ENCODE results near the gene ACOXL. TPM values are rescaled to one million over a fixed set of nuclear protein-coding genes. Genes with fewer than 3 reads are reported as not detected.

The ACOXL gene
- total RNA-seq, 4 donors from 2014 or later = not detected

- no peaks in the 10 kb centered on the region for H3K4me1 ChIP-seq
- H3K4me3 ChIP-seq = no peak overlapping the region
- no peak overlapping the region for H3K27ac ChIP-seq
- no peak for DNase-seq
- H3K9me3 ChIP-seq = no peaks in the 10 kb centered on the region
- no peaks in the 10 kb centered on the region for H3K27me3 ChIP-seq
- TF ChIP-seq POLR2A (IDR thresholded peaks at IDR 0.05) (no peak), CTCF (IDR thresholded peaks at IDR 0.05) (no peak)
- H3K36me3 ChIP-seq = no peaks in the 10 kb centered on the region
Observed at GRCh38 chr2:110777531-110778311, 45.3 kb downstream of the ACOXL start.

- Histone ChIP-seq H3K27me3 (no peaks in the 10 kb centered on the region), H3K4me3 (no peak overlapping the region), H3K4me1 (no peaks in the 10 kb centered on the region), H3K9me3 (no peaks in the 10 kb centered on the region), H3K36me3 (no peaks in the 10 kb centered on the region), H3K27ac (no peak overlapping the region)
- no peak for DNase-seq
- TF ChIP-seq POLR2A (IDR thresholded peaks at IDR 0.05) = no peak
- no peak for TF ChIP-seq CTCF (IDR thresholded peaks at IDR 0.05)
Observed at GRCh38 chr2:110780461-110780860, 48.1 kb downstream of the ACOXL start.

- no peaks in the 10 kb centered on the region for H3K9me3 ChIP-seq
- no peaks in the 10 kb centered on the region for H3K36me3 ChIP-seq
- H3K27ac ChIP-seq = no peak overlapping the region
- H3K27me3 ChIP-seq = no peaks in the 10 kb centered on the region
- H3K4me3 ChIP-seq = no peak overlapping the region
- TF ChIP-seq POLR2A (IDR thresholded peaks at IDR 0.05) (no peak), CTCF (IDR thresholded peaks at IDR 0.05) (no peak)
- no peaks in the 10 kb centered on the region for H3K4me1 ChIP-seq
- no peak for DNase-seq
Observed at GRCh38 chr2:110783196-110783873, 51.0 kb downstream of the ACOXL start.

- TF ChIP-seq POLR2A (IDR thresholded peaks at IDR 0.05) (no peak), CTCF (IDR thresholded peaks at IDR 0.05) (no peak)
- no peak overlapping the region for H3K4me3 ChIP-seq
- H3K36me3 ChIP-seq = no peaks in the 10 kb centered on the region
- DNase-seq = no peak
- H3K27ac ChIP-seq = no peak overlapping the region
- H3K27me3 ChIP-seq = no peaks in the 10 kb centered on the region
- H3K4me1 ChIP-seq = no peaks in the 10 kb centered on the region
- no peaks in the 10 kb centered on the region for H3K9me3 ChIP-seq
Observed at GRCh38 chr2:110784047-110784631, 51.8 kb downstream of the ACOXL start.

- DNase-seq = no peak
- no peak overlapping the region for H3K27ac ChIP-seq
Observed at GRCh38 chr2:110785439-110785838, 53.1 kb downstream of the ACOXL start.

More at GRCh38 chr2:110785439-110785838, 53.1 kb downstream of the ACOXL start:
- no peak overlapping the region for H3K4me3 ChIP-seq
- no peaks in the 10 kb centered on the region for H3K4me1 ChIP-seq
- no peaks in the 10 kb centered on the region for H3K9me3 ChIP-seq
- H3K27me3 ChIP-seq = no peaks in the 10 kb centered on the region
- TF ChIP-seq POLR2A (IDR thresholded peaks at IDR 0.05) (no peak), CTCF (IDR thresholded peaks at IDR 0.05) (no peak)
- no peaks in the 10 kb centered on the region for H3K36me3 ChIP-seq
